Cardiac septum (tissue), 1 donor: ENCODE data around the gene CHAMP1. TPM values are rescaled to one million over a fixed set of nuclear protein-coding genes. Genes with fewer than 3 reads are reported as not detected.

Experiments used
- DNase-seq: peaks from one replicate; pipeline ENCODE4 v3.0.0-alpha.2; 2020; ENCODE audit warnings: low spot score
- intact Hi-C: fragments of 100-400 bp; cut with DNase I; formaldehyde crosslinking; loops from one replicate; pipeline ENCODE4 v1.14.0; 2022
- total RNA-seq: library from RNA; stranded (reverse); fragmentation: NEBNext Ultra II Directional; extraction: Animal tissue kit (Norgen Biotek cat#: 25700); gene quantifications from one replicate; pipeline ENCODE4 v1.2.1, GENCODE V29; 2021
- donor health status: DM: no; HTN: no; CAD: no.

CHAMP1 gene
- total RNA-seq, 1 donor from 2014 or later: 11.2 TPM

DNA sequence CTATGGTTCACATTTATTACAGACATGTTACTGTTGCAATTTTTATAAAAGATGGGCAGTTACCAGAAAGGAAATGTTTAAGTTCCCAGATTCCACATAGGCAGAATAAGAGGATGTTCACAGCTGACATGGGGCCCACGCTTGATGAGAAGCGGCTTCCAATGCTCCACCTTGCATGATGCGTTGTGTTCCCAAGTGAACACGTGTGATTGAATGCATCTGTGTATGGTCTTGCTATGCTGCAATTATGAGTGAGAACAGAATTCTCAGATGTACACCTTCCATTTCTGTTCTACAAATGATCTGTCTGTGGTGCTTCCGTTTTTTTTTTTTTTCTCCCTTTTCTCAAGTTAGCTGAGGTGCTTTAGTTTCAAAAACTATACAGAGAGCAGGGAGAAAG is 17.4 kb upstream of the CHAMP1 start:
- DNase-seq: no peak
- intact Hi-C loops: no loop called here

DNA sequence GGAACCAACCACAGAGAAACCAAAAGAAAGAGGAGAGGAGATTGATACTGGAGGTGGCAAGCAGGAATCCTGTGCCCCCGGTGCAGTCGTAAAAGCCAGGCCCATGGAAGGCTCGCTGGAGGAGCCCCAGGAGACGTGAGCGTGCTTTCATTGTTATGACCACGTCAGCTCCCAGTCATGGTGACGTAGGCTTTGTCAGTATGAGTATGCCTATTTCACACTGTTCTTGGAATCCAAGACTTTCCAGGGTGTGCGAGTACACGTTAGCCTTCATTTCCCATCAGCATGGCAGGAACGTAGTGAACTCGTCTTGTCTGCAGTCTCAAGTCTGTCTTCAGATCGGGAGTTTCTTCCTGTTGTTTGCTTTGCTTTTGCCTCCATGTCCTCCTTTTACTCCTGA is 15.4 kb upstream of the CHAMP1 start:
- intact Hi-C loops: no loop called here
- DNase-seq: no peak

DNA sequence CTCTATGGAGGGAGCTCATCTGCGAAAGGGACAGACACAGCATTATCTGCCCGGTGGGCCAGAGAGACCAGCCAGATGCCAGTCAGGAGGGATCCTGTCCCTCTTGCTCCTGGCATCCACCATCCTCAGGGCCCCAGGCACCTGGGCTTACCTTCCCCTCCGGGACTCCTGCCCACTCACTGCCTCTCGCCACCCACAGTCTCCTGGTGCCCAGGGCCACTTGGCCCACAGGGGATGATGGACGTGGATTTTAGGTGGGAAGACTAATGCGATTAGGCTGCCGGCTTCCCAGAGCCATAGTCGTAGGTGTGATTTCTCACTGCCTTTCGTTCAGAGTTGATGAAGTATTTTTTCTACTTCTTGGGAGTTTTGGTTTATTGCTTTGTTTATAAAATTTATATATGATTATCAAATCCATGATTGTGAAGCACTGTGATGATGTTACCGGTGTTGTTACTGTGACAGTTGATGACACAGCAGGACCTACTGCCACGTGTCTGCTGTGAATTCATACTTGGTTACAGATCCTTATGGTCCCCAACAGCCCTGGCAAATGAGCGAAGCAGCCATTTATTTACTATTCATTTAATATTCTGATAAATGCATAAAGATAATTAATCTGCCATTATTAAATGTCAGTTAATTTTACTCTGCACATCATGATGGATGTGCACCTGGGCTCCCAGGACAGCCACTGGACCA is 14.5 kb upstream of the CHAMP1 start:
- intact Hi-C loops: no loop called here
- no peak for DNase-seq

DNA sequence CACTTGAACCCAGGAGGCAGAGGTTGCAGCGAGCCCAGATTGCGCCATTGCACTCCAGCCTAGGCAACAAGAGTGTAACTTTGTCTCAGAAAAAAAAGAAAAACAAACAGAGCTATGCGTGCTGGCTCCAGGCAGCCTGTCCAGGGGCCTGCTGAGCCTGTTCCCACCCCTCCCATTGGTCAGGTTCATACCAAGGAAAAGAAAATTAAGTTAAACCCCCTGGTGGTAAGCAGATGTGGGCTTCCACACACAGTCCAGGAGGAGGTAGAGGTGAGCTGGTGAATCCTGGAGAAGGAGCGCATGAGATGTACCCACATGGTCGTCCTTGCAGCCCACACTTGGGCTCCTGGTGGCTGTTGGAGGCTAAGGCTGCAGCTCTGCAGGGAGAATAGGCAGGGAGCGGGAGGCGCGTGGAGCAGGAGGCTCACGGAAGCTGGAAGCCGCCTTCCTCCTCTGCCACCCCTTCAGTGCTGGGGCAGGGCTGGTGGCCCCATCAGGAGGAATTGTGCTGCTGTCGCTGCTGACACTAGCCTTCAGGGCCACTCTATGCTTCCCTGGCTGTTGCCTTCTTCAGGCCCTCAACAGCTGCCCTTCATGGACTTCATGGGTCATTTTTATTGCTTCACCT is 10.5 kb upstream of the CHAMP1 start:
- DNase-seq: no peak
- intact Hi-C loops: no loop called here

DNA sequence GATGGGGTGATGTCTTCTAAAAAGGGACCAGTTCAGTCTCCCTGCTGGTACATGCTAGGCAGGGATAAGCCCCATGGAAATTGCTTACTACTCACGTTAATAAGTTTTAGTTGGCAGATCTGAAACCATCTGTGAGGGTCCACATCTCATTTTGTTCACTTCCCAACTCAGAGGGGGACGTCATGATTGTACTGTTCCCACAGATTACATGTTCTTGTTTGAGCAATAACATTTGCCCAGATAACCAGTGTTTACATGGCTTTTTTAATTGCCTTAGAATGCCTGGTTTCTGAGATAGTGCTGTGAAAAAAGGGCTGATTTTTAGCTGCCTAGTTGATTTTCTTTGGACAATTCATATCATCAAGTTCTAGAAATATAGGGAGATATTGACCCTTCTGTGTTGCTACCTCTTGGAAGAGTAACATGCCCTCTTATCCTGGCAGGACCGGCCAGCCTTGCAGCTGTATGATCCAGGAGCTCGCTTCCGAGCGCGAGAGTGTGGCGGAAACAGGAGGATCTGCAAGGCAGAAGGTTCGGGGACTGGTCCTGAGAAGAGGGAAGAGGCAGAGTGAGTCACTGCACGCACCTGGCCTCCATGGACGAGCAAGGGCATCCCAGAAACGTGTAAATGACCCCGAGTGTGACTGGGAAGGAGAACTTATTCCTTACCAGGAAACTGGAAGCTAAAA is 9.8 kb upstream of the CHAMP1 start:
- DNase-seq: no peak
- intact Hi-C loops: no loop called here

DNA sequence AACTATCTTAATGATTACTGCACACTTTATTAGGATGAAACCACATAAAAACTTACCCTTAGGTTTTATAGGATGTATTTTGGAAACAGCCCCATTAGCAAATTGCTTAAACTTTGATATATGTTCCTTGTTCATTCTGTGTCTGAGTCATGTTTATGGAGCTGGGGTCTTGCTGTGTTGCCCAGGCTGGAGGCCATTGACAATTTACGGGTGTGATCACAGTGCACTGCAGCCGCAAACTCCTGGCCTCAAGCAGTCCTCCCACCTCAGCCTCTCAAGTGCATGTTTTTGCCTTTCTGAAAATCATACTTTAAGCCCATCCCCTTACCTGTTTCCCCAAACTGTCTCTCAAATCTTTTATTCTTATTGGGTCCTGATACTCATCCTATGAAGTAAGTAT is 5.2 kb upstream of the CHAMP1 start:
- intact Hi-C loops: no loop called here
- no peak for DNase-seq

DNA sequence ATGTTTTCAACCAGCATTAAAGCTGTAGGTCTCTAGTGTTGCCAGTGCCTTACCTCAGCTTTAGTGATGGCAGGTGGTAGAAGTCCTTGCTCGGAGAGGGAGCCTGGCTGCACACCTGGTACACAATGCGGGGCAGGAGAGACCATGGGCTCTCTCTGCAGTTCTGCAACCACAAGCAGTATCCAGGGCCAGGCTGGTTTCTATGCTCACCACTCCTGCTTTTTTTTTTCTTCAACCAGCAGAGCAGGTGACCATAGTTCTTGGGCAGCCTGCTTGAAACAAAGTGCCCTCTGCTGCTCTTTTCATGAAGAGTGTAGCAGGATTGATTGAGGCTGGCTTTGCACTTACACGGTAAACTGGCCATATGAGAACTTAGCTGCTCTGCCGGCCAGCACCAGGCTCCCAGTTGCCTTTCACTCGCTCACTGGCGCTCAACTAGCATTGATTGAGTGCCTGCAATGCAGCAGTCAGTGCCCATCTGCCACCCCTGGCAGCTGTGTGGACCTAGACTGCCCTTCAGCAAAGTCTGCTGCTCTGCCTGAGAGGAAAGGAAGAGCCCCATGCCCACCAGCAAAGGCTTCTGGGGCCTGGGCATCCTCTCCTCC is 4.4 kb upstream of the CHAMP1 start:
- no peak for DNase-seq
- intact Hi-C loops: no loop called here

DNA sequence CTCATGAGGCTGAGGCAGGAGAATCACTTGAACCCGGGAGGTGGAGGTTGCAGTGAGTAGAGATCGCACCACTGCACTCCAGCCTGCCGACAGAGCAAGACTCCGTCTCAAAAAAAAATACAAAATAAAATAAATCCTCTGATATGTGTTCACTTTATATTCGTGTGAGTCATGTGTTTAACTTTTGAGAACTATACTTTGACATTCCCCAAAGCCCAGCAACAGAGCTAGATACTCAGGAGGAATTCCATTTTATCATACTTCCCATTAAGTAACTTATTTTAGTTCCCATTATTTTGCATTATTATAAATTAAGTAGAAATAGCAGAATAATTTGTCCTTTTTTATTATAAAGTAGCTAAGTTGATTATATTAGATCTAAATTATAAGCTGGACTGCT is 3.3 kb upstream of the CHAMP1 start:
- intact Hi-C loops: no loop called here
- no peak for DNase-seq

DNA sequence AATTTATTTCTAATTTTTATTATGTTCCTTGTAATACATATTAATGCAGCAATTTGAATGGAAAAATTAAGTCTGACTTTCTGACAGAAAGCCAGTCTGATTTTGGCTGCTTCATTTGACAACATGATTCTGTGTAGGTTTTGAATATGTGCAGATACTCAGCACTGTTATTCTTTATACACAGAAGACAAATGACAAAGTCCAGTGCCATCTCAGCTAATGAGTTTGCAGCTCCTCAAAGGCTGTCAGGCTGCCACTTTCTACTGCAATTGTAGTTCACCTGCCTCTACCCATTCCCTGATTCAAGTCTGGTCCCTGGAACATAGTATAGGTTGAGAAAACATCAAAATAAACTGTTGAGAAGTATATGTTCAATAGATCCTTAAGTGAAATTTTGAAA is 2.9 kb upstream of the CHAMP1 start:
- DNase-seq: no peak

DNA sequence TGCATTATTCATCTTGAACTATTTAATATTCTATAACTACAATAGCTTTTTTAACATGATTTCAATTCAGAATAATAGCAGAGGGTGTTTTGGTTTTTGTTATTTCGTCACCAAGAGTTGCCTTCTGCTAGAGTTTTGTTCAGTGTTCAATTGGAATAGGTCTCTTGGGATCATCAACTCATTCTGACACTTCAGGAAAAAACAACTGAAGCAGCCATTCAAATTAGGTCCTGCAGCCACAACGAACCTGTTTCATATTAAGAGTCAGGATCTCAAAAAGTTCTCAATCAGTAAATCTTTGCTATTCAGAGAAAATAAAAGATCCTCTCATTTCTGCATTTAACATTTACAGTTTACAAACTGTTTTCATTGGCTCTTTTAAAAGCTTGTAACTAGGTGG is 2.4 kb upstream of the CHAMP1 start:
- no peak for DNase-seq
- intact Hi-C loops: no loop called here

More for the DNA sequence above, 2.9 kb upstream of the CHAMP1 start:
- intact Hi-C loops: no loop called here

DNA sequence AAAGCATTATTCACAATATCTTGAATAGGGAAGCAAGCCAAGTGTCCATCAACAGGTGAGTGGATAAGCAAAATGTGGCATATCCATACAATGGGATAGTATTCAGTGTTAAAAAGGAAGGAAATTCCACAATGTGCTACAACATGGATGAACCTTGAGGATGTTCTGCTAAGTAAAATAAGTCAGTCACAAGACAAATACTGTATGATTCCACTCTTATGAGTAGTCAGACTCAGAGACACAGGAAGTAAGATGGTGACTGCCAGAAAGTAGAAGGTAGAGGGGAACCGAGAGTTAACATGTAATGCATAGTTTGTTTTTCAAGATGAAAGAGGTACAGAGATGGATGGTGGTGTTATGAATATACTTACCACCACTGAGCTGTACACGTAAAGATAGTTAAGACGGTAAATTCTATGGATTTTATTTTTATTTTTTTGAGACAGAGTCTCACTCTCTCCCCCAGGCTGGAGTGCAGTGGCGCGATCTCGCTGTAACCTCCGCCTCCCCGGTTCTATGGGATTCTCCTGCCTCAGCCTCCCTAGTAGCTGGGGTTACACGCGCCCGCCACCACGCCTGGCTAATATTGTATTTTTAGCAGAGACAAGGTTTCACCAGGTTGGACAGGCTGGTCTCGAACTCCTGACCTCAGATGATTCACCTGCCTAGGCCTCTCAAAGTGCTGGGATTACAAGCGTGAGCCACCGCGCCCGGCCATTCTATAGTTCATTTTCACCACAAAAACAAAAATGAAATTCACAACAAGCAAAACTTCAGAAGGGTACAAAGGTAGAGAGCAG is 1.0 kb upstream of the CHAMP1 start:
- intact Hi-C loops: no loop called here
- no peak for DNase-seq

DNA sequence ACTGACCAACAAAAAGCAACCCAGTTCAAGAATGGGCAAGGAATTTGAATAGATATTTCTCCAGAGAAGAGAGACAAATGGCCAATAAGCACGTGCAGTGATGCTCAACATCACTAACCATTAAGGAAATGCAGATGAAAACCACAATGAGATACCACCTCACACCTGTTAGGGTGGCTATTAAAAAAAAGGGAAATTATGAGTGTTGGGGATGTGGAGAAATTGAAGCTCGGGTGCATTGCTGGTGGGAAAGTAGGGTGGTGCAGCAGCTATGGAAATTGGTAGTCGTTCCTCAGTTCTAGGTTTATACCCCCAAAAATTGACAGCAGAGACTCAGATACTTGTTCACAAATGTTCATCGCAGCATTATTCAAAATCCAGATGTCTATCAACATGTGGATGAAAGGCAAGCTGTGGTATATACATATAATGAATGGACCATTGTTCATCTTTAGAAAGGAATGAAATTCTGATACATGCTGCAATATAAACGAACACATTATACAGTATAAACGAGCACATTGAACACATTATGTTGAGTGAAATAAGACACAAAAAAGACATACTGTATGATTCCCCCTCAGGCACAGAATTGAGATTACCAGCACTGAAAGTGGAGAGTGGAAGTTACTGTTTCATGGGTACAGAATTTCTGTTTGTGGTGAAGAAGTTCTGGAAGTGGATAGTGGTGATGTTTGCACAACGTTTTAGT is 927 bp downstream of the CHAMP1 start:
- intact Hi-C loops: loop anchor here (2.0 kb wide), 1 partner anchor 32 kb away; no protein-coding TSS in a partner anchor
- no peak for DNase-seq

DNA sequence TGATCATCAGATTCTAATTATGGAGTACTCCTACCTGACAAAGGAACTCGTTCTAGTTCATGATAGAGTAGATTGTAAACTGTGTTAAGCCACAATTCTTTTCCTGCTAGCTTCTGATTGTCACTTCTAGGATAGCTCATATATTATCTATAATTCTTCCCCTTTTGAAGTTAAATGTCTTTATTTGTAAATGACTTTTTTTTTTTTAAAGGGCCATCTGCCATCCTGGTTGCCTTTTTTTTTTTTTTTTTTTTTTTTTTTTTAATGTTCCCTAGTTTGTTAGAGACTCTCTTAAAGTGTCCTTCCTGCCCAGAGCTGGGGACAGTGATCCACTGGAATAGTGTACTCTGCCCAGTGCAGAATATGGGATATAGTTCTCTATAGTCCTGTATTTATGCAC is 4.3 kb downstream of the CHAMP1 start:
- no peak for DNase-seq
- intact Hi-C loops: no loop called here

DNA sequence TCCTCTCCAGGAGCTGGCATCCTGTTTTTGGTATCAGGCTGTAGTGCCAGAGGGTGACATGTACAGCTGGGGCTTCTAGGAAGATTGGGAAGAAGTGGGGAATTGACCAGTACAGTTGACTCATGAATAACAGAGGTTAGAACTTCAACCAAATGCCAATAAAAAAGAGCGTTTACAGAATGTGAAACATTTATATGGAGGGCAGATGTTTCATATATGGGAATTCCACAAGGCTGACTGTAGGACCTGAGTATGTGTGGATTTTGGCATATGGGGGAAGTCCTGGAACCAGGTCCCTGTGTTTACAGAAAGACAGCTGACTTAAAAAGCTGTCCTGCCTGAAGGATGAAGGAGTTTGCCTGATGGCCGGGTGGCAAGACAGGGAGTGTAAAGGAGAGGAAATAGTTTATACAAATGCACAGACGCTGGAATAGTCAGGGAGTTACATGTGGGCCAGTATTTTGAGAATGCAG is 5.2 kb downstream of the CHAMP1 start:
- intact Hi-C loops: no loop called here
- no peak for DNase-seq

DNA sequence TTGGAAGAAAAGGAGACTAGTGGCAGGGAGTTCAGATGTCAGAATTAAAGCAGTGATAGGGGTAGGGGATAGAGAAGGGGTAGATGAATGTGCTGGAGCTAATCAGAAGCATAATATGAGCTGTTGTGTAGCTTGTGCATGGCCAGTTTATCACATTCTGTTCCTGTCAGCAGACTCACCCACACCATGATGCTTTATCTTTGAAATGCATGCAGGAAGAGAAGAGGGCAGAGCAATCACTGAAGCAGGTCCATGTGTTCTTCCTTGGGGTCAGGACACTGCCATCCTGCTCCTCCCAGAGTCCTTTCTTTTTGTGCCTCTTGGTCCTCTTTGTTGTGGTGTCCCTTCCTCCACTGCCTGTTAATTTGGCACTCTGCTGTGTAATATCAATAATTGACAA is 5.8 kb downstream of the CHAMP1 start:
- no peak for DNase-seq
- intact Hi-C loops: no loop called here

DNA sequence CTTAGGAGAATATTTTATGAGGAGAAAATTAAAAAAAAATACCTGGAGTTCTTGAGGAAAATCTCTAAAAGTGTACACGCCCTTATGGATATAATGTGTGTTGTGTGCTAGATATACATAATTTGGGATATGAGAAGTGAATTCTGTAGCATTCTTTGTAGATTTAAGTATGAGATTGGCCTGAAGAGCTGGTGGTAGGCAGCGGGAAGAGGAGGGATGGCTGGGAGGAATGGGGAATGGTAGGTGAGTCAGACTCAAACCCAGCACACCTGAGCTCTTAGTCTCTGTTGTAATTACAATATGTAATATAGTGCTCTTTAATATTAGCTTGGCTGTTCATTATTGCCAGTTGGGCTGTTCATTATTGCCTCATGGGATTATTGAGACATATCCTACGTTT is 7.0 kb downstream of the CHAMP1 start:
- intact Hi-C loops: no loop called here
- no peak for DNase-seq

DNA sequence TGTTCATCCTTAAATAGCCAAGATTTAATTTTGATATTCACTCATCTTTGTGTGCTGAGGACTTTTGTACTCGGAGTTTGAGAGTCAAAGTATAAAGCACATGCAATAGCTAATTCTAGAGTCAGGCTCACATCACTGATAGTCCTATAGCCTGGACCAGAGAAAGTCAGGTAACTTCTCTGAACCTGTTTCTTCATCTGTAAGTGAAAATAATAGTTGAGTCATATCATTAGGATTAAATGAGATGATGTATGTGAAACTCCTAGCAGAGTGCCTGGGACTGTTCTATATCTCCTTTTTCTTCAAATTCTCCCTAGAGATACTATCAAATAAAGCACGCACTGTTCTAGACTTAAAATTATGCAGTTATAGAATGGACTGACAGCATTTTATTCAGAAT is 9.0 kb downstream of the CHAMP1 start:
- no peak for DNase-seq
- intact Hi-C loops: no loop called here

DNA sequence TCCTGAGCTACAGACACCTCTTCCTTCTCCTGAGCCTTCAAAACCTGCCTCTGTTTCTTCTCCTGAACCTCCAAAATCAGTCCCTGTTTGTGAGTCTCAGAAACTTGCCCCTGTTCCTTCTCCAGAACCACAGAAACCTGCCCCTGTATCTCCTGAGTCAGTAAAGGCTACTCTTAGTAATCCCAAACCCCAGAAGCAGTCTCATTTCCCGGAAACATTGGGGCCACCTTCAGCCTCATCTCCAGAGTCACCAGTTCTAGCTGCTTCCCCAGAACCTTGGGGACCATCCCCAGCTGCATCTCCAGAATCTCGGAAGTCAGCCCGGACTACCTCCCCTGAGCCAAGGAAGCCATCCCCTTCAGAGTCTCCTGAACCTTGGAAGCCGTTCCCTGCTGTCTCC is 10.0 kb downstream of the CHAMP1 start:
- DNase-seq: no peak
- intact Hi-C loops: no loop called here

DNA sequence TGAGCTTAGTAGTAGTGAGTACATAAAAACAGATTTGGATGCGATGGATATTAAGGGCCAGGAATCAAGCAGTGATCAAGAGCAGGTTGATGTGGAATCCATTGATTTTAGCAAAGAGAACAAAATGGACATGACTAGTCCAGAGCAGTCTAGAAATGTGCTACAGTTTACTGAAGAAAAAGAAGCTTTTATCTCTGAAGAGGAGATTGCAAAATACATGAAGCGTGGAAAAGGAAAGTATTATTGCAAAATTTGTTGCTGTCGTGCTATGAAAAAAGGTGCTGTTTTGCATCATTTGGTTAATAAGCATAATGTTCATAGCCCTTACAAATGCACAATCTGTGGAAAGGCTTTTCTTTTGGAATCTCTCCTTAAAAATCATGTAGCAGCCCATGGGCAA is 11.4 kb downstream of the CHAMP1 start:
- intact Hi-C loops: no loop called here
- DNase-seq: no peak
